Thoracic aorta (tissue), 2 donors: ENCODE data around the gene ITGA4. TPM values are rescaled to one million over a fixed set of nuclear protein-coding genes. Genes with fewer than 3 reads are reported as not detected.

Source experiments
- ATAC-seq: fragments of 150-250 bp; one replicate; pipeline ENCODE4 v1.8.0; 2017; ENCODE audit warnings: low read depth; ENCODE audit not compliant: insufficient number of reproducible peaks, low FRiP score
- DNase-seq: peaks from one replicate; pipeline ENCODE4 v3.0.0-alpha.2; 2020; ENCODE audit warnings: low spot score
- H3K27ac ChIP-seq, 2 donors: fragments of 200-600 bp; sonication (generic); 1 replicate in 1 of 2; 2 replicates in 1 of 2; pipeline ENCODE4 v1.5.1; 2016; ENCODE audit warnings: mild to moderate bottlenecking in 2 of 2, moderate library complexity in 2 of 2
- H3K27me3 ChIP-seq: fragments of 200-600 bp; sonication (generic); replicated peaks from 2 replicates; pipeline ENCODE4 v1.6.0; 2016; ENCODE audit warnings: mild to moderate bottlenecking; ENCODE audit not compliant: insufficient read depth
- H3K36me3 ChIP-seq: fragments of 200-600 bp; sonication (generic); one replicate; pipeline ENCODE4 v1.5.1; 2016
- H3K4me1 ChIP-seq, 2 donors: fragments of 200-600 bp; sonication (generic); 1 replicate in 1 of 2; 2 replicates in 1 of 2; pipeline versions ENCODE4 v1.5.1 to v1.6.0; 2016; ENCODE audit warnings: low read depth in 2 of 2, mild to moderate bottlenecking in 1 of 2; ENCODE audit not compliant: control insufficient read depth in 1 of 2
- H3K4me3 ChIP-seq: fragments of 200-600 bp; sonication (generic); 2 replicates; pipeline ENCODE4 v1.5.1; 2016; ENCODE audit warnings: mild to moderate bottlenecking
- H3K9me3 ChIP-seq: fragments of 200-600 bp; sonication (generic); 2 replicates; pipeline ENCODE4 v1.5.1; 2016
- total RNA-seq, 2 donors: library from RNA; depleted of rRNA; stranded (reverse); fragments of >200 nt; gene quantifications; one replicate each; pipeline versions ENCODE4 v1.1.0 to v1.2.3, GENCODE V29; 2016
- TF ChIP-seq, protein P1 (sequence below): fragments of 200-600 bp; sonication (generic); IDR thresholded peaks from one replicate; pipeline ENCODE4 v1.5.1; 2019; ENCODE audit warnings: antibody characterized with exemption

Gene ITGA4
- total RNA-seq, 2 donors from 2014 or later = 21.9 to 40.3 TPM

DNA sequence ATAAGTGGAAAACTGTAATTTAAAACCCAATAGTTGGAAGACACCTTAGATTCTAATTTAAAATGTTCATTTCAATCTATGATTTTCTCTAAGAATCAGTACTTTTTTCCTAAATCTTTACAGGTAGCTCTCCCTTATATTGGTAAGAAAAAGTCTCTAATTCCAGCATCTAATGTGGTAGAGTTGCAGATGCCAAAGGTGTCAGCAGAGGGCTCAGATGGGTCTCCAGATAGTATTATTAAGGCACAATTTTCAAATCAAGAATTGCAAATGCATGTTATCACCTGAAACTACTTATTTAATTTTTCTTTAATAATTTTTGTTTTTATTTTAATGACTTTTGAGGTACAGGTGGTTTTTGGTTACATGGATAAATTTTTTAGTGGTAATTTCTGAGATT is 25.5 kb upstream of the ITGA4 start:
- no peak for DNase-seq
- Histone ChIP-seq H3K36me3 (no peaks in the 10 kb centered on the region), H3K4me1 (no peaks in the 10 kb centered on the region), H3K4me3 (no peak overlapping the region), H3K9me3 (no peaks in the 10 kb centered on the region), H3K27ac (no peak overlapping the region), H3K27me3 (no peaks in the 10 kb centered on the region)
- TF ChIP-seq, protein P1, sequence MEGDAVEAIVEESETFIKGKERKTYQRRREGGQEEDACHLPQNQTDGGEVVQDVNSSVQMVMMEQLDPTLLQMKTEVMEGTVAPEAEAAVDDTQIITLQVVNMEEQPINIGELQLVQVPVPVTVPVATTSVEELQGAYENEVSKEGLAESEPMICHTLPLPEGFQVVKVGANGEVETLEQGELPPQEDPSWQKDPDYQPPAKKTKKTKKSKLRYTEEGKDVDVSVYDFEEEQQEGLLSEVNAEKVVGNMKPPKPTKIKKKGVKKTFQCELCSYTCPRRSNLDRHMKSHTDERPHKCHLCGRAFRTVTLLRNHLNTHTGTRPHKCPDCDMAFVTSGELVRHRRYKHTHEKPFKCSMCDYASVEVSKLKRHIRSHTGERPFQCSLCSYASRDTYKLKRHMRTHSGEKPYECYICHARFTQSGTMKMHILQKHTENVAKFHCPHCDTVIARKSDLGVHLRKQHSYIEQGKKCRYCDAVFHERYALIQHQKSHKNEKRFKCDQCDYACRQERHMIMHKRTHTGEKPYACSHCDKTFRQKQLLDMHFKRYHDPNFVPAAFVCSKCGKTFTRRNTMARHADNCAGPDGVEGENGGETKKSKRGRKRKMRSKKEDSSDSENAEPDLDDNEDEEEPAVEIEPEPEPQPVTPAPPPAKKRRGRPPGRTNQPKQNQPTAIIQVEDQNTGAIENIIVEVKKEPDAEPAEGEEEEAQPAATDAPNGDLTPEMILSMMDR = no peak
- no peak for ATAC-seq

DNA sequence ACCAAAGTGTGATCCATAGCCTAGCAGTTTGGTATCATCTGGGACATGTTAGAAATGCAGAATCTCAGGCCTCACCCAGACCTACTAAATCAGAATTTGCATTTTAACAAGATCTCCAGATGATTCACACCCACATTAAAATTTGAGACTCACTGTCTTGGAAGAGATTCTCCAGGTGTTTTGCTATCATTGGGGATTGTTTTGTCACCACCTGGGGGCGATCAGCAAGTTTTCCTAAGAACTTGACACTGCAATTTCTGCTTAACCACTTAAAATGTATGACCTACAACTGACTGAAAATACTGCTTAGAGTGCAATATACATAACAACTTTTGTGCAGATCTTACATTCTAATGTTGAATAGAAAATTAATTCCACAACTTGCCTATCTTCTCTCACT is 18.9 kb upstream of the ITGA4 start:
- no peak overlapping the region for H3K4me3 ChIP-seq
- no peaks in the 10 kb centered on the region for H3K4me1 ChIP-seq

DNA sequence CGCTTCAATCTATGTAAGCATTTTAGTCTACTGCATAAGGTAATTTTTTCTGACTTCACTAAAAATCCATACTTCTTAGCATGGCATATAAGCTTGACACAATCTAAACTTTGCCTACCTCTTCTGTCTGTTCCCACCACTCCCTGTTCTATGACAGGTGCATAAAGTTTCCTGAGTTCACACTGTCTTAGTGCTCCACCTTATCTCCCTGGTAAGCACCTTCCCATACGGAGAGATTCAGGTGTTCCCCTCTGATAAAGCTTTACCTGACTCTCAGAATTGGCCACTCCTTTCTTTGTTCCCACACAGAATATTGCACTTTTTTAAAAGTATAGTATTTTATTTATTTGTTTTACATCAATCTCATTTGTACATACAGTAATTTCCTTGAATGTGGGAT is 16.8 kb upstream of the ITGA4 start:
- Histone ChIP-seq H3K27me3 (no peaks in the 10 kb centered on the region), H3K4me3 (no peak overlapping the region), H3K4me1 (no peaks in the 10 kb centered on the region), H3K9me3 (no peaks in the 10 kb centered on the region), H3K36me3 (no peaks in the 10 kb centered on the region), H3K27ac (no peak overlapping the region)
- no peak for DNase-seq
- TF ChIP-seq, protein P1 = no peak
- ATAC-seq = no peak

More for the DNA sequence above, 18.9 kb upstream of the ITGA4 start:
- TF ChIP-seq, protein P1 = no peak
- Histone ChIP-seq H3K27me3 (no peaks in the 10 kb centered on the region), H3K9me3 (no peaks in the 10 kb centered on the region), H3K27ac (no peak overlapping the region), H3K36me3 (no peaks in the 10 kb centered on the region)
- DNase-seq (no peak), ATAC-seq (no peak)

DNA sequence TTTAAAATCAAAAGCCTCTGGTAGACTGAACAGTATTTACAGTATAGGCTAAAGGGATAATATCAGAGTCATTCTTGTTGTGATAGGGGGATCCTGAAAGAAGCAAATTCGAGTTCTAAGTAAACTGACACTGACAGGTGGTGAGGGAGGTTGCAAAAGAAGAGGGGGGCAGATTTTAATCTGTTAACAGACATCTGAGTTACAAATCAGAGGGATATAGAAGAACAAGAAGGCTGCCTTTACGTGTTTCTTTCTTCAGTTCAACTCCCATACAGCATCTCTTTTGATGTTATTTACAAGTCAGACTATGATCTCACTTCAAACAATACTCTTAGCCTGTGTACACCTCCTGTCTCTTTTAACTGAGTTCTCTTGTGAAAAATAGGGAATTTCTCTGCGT is 16.3 kb upstream of the ITGA4 start:
- TF ChIP-seq, protein P1 = no peak
- Histone ChIP-seq H3K27ac (no peak overlapping the region), H3K36me3 (no peaks in the 10 kb centered on the region)

DNA sequence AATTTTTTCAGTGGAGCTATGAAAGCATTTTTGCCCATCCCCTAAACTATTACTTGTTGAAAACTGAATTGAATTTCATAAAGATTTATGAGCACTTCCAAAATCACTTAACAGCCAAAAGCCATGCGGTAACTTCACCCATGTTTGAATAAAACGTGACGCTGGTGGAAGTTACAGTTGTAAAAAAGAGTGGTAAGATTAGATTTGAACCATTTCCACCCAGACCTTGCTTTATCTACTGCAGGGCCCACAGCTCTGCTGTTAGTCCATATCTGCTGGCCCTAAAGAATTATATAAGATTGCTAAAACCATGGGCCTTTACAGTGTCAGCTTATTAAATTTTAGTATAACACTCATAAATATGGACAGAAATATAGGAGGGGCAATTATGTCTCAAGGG is 15.5 kb upstream of the ITGA4 start:
- H3K27ac ChIP-seq = no peak overlapping the region
- H3K4me3 ChIP-seq = no peak overlapping the region
- DNase-seq = no peak
- no peak for ATAC-seq
- no peaks in the 10 kb centered on the region for H3K9me3 ChIP-seq
- H3K36me3 ChIP-seq = no peaks in the 10 kb centered on the region
- TF ChIP-seq, protein P1 = no peak
- no peaks in the 10 kb centered on the region for H3K4me1 ChIP-seq
- no peaks in the 10 kb centered on the region for H3K27me3 ChIP-seq

More for the DNA sequence above, 16.3 kb upstream of the ITGA4 start:
- no peak for ATAC-seq
- Histone ChIP-seq H3K9me3 (no peaks in the 10 kb centered on the region), H3K27me3 (no peaks in the 10 kb centered on the region), H3K4me1 (no peaks in the 10 kb centered on the region), H3K4me3 (no peak overlapping the region)
- DNase-seq = no peak
